HG03064 (cell line): ENCODE results near the gene TXNDC17.
A peak's percentile ranks its signal among the peaks of the same experiment; 100 is the strongest.
"Not testable (repeated sequence)": the region's sequence is repeated elsewhere in the genome, so short reads cannot be mapped to it uniquely, and the experiment has no call there.

Source experiments
- ATAC-seq: cut with Tn5 transposase; IDR thresholded peaks from one replicate; pipeline ENCODE4 v1.9.1; 2021; ENCODE audit warnings: low read depth; ENCODE audit not compliant: unreplicated experiment

Gene TXNDC17

GRCh38 chr17:6640536-6641246 is at the start of gene TXNDC17, which contains the start of gene KIAA0753:
Gene TXNDC17 (plus strand): TSS chr17:6641060. CDS start chr17:6641083, 23 bp downstream.
Gene KIAA0753 (minus strand): TSS chr17:6640711. CDS start chr17:6635103, 5,608 bp downstream.
- ATAC-seq = peak; percentile 84

DNA sequence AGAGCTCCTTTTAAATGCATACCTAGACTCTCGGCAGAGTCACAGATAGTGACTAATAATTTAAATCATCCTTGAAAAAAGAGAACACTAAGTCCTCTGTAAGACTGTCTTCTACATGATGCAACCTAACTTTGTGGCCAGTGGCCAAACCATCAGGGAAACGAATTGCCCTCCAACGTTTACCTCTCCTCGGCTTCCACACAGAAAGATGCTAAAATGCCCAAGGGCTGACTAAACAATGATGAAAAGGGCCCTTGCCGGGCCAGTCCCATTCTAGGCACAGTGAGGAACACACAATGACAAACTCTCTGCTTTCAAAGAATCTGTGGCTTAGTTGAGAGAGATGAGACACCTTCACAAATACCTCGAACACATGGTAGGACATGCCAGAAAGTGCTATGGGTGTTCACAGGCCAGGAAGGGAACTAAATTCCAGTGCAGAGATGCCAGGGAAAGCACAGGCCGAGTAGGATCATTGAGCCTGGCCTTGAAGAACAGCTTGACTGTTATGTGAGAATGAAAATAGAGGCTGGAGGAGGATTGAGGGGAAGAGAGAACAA is 49.2 kb upstream of the TXNDC17 start:
- ATAC-seq = no peak

DNA sequence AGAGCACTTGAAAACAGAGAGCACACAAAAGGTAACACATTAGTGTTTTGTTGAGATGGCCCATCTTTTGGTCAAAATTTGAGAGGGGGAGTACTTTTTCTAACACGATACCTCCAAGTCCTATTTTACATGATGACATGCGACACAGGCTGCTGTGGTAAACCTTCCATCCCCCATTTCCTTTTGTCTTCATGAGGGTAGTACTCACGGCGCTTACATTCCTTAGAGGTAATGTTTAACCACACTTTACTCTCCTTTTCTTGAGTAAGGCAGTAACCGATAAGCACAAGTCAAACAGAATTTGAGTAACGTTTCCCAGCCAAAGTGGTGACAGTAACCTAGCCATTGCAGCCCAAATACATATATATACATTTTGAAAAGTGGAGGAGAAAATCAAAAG is 48.7 kb upstream of the TXNDC17 start:
- ATAC-seq = no peak

DNA sequence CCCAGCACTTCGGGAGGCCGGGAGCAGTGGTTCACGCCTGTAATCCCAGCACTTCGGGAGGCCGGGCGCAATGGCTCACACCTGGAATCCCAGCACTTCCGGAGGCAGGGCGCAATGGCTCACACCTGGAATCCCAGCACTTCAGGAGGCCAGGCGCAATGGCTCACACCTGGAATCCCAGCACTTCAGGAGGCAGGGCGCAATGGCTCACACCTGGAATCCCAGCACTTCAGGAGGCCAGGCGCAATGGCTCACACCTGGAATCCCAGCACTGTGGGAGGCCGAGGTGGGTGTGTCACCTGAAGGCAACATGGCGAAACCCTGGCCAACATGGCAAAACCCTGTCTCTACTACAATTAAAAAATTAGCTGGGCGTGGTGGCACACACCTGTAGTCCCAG is 47.5 kb upstream of the TXNDC17 start:
- not testable (repeated sequence) for ATAC-seq

- no peak for ATAC-seq
Measured at GRCh38 chr17:6596081-6596480, 44.8 kb upstream of the TXNDC17 start.

DNA sequence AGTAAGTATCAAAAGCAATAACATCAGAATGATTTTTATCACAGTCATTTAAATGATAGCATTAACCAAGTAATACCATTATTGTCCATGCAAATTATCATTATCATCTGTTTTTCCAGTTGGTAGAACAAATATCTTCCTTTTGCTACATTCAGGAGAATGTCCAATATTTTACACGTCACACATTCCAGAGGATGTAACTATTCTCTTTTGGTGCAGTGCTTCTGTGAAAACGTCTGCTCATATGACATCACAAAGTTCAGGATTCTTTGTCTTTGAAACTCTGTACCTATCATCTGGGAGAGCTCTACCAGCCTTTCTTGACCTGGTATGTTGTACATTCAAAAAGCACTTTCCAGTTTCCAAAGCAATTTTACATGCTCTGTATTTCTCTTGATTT is 44.3 kb upstream of the TXNDC17 start:
- ATAC-seq = no peak

- no peak for ATAC-seq
Measured at GRCh38 chr17:6596941-6597340, 43.9 kb upstream of the TXNDC17 start.

- ATAC-seq = no peak
Measured at GRCh38 chr17:6597727-6598126, 43.1 kb upstream of the TXNDC17 start.

GRCh38 chr17:6599364-6599763 is 41.5 kb upstream of the TXNDC17 start:
- ATAC-seq = no peak

DNA sequence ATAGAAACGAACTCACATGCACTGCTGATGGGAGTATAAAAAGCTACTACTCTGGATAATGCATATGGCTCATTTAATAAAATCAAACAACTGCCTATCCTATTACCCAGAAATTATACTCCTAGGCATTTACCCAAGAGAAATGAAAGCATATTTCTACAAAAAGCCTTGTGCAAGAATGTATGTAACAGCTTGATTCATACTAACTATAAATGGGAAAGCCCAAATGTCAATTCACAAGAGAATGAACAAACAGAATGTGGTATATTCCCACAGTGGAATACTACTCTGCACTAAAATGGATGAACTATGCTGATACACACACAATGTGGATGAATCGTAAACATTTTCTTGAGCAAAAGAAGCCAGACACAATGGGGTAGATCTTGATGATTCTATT is 38.7 kb upstream of the TXNDC17 start:
- ATAC-seq = no peak

DNA sequence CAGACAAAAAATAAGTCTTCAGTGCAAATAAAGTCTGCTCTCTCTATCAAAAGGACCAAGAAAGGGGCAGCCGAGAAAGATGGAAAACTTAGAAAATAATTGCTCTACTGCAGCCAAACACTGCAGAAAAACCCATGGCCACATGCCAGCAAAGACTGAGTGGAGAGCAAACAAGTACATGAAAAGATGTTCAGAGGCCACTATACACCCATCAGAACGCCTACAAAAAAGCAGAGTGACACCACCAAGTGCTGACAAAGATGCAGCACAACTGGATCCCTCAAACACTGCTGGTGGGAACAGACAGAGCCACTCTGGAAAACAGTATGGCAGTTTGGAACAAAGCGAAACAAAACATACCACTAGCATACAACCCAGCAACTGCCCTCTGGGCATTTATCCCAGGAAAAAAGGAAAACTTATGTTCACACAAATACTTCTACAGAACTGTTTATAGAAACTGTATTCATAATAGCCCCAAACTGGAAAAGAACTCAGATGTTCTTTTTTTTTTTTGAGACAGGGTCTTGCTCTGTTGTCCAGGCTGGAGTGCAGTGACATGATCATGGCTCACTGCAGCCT is 37.0 kb upstream of the TXNDC17 start:
- ATAC-seq = no peak

GRCh38 chr17:6605142-6605541 is 35.7 kb upstream of the TXNDC17 start:
- no peak for ATAC-seq

DNA sequence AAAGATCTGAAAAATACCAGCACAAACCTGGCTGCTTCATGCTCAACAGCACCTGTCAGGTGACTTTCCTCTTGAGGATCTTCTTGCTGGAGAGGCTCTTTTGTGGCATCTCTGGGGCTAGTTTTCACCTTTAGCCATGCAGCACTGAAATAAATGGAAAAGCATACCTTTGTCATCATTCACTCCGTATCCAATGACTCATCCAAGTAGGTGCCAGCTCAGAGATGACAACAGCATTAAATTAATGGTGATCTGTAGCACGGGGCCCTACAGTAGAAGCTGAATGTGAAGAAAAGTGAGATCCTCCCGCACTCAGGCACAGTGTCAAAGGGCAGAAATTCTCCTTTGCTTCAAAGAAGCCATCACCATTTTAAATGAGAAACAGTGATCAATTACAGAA is 32.5 kb upstream of the TXNDC17 start:
- no peak for ATAC-seq

DNA sequence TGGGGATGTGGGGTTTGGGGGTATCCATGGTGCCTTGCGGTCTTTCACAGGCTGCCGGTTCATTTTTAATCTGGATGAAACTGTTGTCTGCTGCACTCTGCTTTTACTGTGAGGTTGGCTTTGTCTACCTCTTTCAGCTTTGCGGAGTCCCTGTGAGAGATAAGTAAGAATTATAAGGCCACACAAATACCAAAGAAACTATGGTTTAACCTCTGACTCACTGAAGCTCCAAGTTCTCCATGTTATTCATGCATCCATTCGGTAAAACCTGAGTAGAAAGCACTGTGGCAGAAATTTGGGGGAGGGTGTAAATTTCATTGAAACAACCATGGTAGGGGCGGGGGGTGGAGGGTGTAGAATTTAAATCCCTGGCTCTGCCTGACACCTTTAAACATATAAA is 30.8 kb upstream of the TXNDC17 start:
- no peak for ATAC-seq

DNA sequence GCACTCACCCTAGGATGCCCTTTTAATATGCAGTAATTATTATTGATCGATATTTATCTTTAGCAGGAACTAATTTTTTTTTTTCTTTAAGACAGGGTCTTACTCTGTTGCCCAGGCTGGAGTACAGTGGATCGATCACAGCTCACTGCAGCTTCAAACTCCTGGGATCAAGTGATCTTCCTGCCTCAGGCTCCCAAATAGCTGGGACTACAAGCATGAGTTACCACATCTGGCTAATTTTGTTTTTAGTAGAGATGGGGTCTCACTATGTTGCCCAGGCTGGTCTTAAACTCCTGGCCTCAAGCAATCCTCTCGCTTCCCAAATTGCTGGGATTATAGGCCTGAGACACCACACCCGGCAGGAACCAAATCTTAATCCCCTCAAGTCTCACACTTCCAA is 29.6 kb upstream of the TXNDC17 start:
- ATAC-seq = no peak

DNA sequence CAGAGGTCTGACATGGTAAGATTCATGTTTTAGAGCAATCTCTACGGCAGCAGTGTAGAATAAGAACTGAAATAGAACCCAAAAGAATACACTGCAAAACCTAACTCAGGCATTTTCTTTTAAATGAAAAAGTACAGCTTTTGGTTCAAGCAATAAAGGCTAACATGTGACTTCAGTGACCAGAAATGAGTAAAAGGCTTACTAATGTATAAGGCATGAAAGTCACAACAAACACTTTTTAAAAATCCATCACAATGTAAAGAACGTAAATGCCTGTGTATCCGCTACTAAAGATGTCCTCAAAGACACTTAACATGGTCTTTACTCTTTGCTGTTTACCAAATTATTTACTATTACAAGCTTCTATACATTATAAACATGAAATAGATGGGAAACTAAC is 16.9 kb upstream of the TXNDC17 start:
- no peak for ATAC-seq

GRCh38 chr17:6626616-6627015 is 14.2 kb upstream of the TXNDC17 start:
- no peak for ATAC-seq

DNA sequence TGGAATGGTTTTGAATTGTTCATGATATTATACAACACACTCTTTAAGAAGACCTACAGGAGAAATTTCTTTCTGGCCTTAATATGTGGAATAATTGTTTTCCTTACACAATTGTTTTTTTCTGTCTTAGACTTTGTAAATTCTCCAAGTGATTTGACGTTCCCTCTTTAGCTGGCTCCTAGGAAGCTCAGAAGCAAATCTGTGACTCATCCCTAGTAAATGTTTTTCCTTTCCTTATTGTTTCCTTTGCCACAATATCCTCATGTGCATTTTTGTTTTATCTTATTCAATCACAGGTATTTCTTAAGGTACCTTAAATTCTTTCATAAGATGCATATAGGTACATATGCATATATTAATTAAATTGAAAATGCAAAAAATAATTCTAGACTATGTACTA is 13.8 kb upstream of the TXNDC17 start:
- no peak for ATAC-seq

- no peak for ATAC-seq
Measured at GRCh38 chr17:6630390-6630789, 10.5 kb upstream of the TXNDC17 start.

GRCh38 chr17:6632530-6632929 is 8.3 kb upstream of the TXNDC17 start:
- no peak for ATAC-seq

DNA sequence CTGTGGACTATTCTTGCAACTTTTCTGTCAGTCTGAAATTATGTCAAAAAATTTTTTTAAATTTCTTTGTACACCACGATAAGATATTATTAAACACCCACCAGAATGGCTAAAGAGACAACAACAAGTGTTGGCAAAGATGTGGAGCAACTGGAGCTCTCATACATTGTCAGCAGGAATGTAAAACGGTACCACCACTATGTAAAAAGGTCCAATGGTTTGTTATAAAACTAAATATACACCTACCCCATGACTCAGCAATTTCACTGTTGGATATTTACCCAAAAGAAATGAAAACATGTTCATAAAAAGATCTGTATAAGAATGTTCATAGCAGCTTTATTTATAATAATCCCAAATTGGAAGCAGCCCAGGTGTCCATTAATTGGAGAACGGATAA is 7.6 kb upstream of the TXNDC17 start:
- ATAC-seq = no peak

DNA sequence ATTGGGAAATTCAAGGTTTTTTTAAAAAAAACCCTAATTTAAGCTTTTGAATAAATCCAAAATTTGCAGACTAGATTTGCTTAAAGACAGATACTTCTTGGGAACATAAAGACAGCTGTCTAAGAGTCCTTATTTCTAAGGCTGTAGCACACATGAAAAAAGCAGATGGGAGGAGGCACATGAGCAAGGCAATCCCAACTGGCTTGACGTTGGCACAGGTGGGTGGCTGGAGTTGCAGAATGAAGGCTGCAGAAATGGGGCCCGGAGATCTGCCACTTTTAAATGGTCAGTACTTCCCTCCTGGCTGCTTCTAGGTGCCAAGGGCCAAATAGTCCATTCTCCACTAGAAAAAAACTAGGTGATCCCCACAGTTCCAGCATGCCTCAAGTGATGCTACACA is 4.8 kb upstream of the TXNDC17 start:
- no peak for ATAC-seq
